Middle frontal gyrus (tissue), 1 donor: ENCODE results near the gene THSD4.

ENCODE experiments used
- DNase-seq: peaks from one replicate; pipeline ENCODE4 v3.0.0-alpha.2; 2015; ENCODE audit warnings: low spot score; ENCODE audit errors: extremely low spot score

The THSD4 gene

DNA sequence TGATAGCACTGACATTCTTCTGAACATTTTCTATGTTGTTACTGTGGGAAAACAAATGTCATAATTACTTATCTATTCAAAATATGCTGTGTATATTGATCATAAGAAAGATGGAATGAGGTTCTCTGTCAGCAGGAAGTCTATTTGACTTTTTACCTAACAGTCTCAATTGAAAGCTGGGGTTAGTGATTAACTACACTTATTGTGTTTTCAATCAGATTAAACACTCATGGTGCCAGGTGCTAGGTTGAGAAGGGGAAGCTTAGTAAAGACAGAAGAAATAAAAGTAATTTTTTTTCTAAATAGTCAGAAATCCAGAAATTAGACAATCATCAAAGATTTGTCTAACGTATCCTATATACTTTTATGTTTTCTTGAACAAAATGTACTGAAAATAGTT is 414.1 kb downstream of the THSD4 start:
- no peak for DNase-seq

DNA sequence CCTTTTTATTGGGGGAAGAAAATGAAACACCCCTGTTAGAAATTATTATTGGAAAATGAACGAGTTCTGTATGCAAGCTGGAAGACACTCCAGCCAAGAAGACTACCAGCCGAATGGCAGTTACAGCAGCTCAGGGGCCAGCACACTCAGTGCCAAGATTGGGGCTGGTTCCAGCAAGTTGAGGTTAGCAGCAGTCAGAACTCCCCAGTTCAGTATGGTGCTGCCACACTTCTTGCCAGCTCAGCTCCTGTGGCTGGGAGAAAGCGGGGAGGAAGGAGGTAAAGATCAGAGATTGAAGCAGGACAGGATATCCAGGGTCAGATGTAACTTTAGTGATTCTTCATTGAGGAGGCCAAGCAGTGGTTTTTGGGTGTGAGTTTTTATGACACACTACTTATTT is 414.8 kb downstream of the THSD4 start:
- no peak for DNase-seq

DNA sequence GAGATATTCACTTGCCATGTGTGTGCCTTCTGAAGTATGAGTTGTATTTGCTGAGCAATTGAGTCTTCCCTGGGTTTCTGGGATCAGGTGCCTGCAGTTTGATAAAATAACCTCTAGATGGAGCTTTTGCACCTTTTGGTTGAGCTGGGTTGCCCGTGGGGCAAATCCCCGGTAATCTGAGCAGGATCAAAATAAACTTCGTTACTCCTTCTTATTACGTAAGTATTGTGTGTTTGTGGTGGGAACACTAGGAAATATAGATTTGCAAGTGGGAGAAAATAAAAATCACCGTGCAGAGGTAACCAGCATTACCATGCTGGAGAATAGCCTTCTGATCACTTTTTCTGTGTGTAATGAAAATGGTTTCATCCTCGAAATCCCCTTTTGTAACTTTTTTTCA is 417.7 kb downstream of the THSD4 start:
- DNase-seq, result no peak

DNA sequence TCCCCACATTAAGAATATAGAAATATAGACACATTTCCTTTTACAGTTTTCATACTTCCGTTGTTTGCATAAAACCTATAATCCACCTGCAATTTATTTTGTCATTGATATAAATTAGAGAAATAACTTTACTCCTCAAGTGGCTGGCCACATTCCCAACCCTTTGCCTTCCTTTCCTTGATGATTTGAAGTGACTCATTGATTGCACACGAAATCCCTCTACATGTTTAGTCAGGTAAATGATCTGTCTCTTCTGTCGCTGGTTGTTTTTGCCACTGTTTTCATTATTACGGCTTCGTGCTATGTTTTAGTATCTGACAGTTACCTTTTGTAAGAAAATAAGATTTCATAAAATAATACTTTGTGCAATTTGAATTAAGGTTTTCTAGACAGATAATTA is 422.9 kb downstream of the THSD4 start:
- DNase-seq, result no peak

DNA sequence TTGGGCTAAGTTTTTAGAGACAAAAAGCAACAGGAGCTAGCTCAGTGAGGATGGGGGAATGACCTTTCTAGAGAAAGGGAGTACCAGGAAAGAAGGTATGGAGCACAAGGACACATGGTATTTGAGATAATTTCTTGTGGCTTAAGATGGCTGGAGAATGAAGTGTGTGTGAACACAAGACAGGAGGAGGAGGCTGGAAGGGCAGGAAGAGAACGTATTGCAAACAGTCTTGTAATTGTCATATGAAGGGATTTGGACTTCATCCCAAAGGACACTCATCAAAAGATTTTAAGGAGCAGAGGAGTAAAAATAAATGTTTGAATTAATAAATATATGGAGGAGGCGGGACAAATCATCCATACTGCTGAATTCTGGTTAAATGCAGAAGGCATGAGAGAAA is 426.5 kb downstream of the THSD4 start:
- no peak for DNase-seq

DNA sequence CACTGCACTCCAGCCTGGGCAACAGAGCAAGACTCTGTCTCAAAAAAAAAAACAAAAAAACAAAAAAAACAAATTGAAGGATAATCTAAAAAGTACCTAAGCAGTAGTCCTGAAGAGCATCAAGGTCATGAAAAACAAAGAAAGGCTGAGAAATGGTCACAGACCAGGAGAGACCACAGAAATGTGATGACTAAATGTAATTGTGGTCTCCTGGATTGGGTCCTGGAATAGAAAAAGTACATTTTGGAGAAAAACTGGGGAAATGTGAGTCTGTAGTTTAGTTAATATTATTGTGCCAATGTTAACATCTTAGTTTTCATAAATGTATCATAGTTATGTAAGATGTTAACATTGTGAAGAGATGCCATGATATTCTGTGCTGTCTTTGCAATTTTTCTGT is 427.6 kb downstream of the THSD4 start:
- no peak for DNase-seq

DNA sequence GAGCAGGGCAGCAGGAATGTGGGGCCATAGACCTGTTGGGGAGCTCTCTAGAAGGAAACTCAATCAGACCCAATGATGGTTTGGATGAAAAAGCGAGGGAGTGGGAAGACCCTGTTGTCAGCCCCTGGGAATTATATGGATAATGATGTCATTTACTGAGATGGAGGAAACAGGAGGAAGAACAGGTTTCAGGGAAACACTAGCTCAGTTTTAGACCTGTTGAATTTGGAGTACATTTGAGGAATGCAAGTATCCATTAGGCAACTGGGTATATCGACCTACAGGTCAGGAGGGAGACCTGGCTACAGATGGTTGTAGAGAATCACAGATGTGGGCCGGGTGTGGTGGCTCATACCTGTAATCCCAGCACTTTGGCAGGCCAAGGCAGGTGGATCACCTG is 428.1 kb downstream of the THSD4 start:
- no peak for DNase-seq

DNA sequence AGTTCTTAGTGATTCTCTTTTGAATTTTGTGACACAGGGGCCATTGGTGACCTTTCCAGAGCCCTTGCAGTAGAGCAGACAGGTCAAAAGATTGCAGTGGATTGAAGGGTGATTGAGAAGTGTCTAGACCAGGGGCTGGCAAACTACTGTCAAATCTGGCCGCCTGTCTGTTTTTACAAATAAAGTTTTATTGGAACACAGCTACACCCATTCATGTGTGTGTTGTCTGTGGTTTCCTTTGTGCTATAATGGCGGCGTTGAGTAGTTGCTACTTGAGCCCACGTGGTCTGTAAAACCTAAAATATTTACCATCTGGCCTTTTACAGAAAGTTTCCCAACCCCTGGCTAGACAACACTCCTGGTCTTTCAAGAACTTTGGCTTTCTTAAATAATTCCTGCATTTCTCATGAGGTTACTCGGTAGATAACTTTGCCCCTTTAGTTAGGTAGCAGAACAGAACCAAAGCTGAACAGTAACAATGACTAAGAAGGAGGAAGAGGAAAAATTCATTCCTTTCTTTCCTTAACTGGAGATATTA is 430.0 kb downstream of the THSD4 start:
- no peak for DNase-seq

DNA sequence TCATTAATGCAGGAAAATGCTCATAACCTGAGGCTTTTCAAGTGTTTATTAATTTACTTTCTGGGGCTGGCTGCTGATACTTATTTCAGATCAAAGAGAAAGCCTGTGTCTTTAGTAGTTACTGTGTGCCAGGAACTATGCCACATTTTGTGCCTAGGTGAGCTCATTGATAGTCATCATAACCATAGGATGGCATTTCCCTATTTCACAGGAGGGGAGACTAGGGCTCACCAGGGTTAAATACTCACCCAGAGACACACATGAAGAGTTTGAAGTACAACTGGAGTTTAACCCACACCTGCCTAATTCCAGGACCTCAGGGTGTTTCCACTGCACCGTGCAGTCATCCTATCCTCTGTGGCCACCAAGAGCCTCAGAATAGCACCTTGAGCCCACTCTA is 430.7 kb downstream of the THSD4 start:
- no peak for DNase-seq

DNA sequence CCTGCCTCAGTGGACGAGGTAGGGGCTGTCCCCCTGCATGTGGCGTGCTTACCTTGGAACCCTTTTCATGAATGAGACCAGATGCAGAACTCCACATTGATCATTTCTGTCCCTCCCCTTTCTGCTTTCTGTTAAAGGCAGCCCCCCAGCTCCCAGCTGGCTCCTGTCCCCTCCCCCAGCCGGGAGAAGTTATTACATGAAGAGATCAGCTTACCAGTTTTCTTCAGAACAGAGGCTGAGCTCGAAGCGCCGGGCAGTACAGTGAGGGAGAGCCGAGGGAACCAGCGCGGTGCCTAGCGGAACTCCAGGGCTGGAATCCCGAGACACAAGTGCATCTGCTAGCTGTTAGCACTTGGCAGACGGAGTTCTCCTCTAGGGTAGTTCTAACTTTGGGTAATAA is 431.7 kb downstream of the THSD4 start:
- DNase-seq, result no peak

DNA sequence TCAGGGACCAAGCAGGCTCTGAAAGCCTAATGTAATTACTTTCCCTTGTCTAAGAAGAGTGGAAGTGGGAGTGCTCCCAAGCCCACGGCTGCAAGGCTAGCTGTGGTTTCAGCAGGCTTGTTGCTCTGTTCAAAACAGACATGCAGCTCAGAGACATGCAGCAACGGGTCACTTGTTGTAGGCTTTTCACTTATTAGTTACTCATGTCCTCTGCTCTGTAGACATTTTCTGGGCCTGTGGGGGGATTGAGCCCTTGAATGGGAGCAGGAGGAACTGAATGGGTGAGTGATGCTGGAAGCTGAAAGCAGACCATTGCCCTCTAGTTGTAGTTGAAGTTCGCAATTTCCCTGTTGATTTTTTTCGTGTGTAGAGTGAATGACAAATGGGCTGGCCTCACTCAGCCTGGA is 433.1 kb downstream of the THSD4 start:
- no peak for DNase-seq

DNA sequence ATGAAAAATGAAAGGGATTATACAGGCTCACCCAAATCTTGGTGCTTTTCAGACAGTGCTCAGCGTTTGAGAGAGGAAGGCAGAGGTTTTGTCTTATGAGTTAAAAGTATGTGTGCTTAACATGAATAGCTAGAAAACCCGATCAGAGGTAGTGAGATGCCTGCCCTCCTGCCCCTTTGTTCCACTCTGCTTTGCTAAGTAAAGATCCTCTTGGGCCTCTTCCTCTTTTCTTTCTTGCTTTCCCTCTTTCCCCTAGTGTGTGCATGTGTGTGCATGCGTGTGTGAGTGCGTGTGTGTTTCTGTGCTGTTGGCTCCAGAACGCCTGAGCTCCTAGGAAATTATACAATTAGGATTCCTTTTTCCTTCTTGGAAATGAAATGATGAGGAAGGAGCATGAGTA is 433.8 kb downstream of the THSD4 start:
- DNase-seq, result no peak

DNA sequence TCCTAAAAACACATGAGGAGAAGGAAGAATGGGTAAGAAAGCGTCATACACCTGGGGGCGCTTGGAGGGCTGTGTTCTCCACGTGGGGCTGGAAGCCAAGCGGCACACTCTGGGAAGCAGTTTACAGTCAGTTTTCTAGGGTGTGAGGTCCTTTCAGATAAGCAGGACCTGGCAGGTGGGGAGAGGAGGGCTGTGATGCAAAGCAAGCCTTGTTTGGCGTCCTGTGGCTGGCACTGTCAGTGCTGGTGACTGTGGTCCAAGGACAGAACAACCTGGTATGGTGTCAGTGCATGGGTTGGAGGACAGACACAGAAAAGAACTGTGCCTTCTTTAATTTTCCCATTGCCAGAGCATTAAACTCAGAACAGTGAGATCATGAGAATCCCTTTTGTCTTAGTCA is 434.4 kb downstream of the THSD4 start:
- DNase-seq, result no peak

DNA sequence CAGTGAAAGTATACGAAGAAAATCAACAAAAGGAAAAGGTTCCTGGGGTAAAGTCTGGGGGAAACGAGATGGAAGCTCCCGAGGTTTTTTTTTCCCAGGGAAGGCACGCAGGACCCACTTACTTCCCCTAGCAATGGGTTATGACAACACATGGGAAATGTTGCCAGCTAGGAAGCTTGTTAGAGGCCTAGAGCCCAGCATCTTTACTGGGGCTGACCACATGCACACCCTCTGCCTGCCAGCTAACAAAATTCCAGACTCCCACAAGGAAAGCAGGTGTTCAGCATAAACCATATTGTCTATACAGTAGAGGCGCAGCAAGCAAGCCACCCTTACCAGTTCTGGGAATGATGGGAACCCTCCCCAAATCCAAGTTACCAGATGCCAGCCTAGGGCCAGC is 436.3 kb downstream of the THSD4 start:
- DNase-seq, result no peak

DNA sequence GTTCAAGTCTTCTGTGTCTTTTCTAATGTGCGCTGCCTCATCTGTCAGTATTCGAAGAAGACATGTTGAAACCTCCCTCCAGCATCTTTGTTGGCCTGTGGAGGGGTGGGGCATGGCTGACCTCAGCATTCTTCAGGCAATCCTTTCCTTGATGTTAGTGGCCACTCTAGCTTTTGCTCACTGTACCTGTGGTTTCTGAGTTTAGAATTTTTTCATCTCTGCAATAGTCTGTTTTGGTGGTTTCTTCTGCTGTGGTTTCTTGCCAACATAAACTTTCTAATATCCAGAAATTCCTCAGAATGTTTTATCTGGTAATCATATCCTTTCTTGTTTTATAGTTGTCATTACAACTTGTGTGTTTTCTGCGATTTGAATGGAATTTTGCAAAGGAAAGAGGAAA is 443.8 kb downstream of the THSD4 start:
- no peak for DNase-seq

DNA sequence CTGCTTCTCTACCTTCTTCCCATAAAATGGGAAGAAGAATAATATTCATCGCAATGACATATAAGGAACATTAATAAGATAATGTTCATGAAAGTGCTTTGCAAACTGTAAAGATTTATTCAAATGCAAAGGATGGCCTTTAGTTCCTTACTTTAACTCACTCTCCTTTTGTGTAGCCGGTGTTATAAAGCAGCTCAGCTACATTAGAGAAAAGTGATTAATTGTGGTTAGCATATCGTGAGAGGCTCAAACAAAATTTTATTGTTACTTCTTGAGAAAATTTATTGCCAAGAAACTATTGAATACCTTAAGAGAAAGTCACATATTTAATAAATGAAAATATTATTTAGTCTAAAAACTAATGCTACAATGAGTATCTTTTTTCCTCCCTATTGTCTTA is 444.3 kb downstream of the THSD4 start:
- DNase-seq, result no peak

DNA sequence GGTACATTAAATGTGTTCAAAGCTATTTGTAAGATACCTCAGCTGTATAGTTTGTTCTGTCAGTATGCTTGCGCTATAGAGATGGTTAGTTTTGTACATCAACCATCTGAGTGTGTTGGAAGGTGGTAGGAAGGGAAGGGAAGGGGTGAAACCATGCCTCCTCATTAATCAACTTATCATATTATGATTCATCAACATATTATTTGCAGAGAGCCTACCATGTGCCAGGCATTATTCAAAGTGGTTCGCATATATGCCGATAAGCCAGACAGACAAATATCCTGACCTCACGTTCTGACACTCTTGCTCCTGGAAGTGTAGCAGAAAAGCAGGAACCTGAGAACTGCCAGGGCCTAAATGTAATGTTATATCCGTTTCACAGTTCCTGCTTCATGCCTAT is 447.0 kb downstream of the THSD4 start:
- DNase-seq, result no peak

DNA sequence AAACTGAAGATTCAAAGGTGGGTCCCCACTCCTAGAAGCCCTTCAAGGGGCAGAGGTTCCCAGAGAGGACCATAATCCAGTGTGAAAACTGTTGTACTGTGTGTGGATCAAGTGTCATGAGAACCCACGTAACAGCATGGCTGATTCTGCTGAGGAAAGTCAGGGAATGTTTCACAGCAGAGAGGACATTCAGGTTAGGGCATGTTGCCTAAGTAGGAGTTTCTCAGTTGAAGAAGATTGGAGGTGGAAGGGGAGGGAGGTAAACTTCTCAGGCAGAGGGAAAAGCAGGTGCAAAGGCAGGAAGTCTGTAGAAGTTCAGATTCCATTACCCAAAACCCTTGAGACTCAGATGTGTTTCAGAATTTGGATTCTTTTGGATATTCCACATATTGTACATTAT is 448.9 kb downstream of the THSD4 start:
- no peak for DNase-seq

DNA sequence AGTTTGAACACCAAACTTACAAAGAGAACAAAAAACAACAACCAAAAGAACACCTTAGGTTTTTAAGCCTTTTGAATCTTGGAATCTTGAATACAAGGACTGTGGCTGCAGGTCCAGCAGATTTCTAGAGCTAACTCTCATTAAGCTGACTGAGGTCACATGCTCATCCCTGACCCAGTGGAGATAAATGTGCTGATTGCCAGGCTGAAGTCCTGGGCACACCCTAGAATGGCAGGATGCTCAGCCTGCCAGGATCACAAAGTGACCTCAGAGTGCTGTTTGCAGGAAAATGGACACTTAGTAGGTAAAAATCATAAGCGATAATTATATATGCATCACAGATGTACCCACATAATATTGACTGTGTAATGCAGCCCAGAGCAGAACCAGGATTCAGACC is 449.7 kb downstream of the THSD4 start:
- DNase-seq, result no peak

DNA sequence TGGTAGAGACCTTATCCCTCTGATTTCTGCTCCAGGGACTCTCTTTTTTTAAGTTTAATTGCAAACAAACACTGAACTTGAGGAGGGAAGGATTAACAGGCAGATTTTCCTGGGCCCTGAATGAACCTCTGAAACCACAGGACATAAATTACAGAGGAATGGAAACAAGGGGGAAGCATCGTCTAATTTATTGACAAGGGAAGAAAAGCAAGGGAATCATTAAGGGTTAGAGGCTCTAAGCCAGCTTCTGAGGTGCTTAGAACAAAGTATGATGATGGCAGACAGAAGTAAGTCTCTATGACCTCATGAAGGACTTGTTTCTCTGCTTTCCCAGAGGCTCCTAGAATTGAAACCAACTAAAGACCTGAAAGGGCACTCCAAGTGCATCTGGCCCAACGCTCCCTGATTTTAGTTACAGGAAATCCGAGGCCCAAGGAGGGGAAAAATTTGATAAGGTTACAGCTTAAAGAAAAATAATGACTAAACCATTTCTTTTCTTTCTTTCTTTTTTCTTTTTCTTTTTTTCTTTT is 450.4 kb downstream of the THSD4 start:
- DNase-seq, result no peak

DNA sequence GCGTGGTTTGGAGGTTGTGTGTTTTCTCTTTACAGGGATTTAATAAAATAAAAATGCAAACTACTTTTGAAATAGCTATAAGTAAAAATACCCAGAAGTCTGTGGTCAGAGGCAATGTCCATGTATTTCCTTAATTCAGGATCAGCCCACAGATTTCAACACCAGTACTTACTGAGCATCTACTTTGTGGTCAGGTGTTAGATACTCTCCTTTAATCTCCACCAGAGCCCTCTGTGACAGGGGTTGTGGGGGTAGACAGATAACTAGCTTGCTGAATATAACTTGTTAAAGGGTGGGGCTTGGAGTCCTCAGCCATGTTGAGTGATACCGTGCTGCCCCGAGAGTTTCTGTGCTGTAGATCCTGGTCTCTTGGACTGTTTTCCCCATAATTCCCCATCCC is 451.0 kb downstream of the THSD4 start:
- no peak for DNase-seq

DNA sequence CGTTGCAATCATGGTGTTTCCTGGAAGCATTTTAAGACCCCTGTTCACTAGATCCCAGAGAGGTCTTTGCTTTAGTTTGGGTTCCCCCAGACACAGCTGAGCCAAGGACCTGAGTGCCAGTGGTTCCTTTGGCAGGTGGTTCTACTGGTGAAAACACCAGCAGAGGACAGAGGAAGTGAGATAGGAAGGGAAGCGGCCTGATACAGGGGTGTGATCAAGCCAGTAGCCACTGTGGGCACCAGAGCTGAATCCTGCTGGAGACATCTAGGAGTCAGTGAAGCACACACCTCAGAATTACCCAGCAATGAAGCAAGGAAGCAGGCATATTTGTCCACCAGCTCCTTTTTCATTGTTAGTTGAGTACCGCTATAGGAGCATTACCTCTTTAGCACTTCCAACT is 451.9 kb downstream of the THSD4 start:
- DNase-seq, result no peak

DNA sequence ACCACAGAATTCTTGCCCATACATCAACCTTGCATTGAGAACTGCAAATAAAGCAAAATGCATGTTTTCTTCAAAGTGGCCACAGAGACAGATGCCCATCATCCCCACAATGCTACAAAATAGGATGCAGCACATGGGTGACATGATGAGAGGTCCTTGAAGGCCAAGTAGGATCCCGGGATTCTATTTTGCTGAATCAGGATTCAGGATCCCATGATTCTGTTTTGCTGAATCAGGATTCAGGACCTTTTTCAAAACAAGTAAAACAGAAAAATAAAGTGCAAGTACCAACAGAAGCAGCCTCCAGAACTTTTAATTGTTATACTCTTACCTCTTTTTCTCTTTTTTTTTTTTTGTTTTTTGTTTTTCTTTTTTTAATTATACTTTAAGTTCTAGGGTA is 453.0 kb downstream of the THSD4 start:
- DNase-seq, result no peak

DNA sequence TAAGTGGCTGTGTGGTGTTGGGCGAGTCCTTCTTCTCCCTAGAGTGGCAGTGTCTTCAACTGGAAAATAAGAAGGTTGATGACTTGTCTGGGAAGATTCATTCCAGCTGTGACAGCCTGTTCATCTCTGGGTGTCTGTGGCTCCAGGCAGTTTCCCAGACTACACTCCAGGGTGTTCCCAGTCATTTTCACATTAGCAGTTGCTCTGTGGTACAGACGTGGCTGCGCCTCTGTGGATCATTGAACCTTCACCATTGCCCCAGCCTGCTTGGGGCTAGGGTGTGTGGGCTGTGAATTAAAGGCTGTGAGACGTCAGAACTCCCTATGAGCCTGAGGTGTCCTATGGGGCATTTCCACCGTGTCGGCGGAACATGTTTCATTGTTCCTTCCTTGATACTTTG is 455.5 kb downstream of the THSD4 start:
- no peak for DNase-seq
